ENCODE data around the gene RGS7.

DNA sequence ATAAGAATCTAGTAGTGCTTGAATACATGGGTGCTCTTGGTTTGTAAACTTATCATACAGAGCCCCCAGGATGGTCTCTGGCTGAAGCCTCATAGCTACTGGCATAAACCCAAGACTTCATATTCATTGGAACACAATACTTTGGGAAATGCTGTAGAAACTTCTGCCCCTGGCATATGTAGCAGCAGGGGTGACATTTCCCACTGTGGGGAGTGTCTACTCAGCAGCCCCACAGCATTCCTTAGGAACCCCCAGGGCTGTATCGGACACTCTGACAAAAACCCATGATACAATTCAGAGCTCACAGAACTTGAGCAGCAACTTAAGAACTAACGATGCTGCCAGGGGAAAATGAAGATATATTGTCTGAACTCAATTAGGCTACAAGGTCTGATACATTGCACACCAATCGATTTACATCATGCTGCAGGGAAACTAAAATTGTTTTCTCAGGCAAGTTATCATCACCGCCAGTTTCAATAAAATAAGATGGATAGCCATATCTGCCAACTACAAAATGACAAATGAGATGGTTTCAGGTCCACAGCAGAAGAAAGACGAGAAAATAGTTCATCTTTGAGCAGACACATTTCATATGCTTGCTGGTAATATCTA is 564.0 kb downstream of the RGS7 start:
- TF ChIP-seq, protein P1, sequence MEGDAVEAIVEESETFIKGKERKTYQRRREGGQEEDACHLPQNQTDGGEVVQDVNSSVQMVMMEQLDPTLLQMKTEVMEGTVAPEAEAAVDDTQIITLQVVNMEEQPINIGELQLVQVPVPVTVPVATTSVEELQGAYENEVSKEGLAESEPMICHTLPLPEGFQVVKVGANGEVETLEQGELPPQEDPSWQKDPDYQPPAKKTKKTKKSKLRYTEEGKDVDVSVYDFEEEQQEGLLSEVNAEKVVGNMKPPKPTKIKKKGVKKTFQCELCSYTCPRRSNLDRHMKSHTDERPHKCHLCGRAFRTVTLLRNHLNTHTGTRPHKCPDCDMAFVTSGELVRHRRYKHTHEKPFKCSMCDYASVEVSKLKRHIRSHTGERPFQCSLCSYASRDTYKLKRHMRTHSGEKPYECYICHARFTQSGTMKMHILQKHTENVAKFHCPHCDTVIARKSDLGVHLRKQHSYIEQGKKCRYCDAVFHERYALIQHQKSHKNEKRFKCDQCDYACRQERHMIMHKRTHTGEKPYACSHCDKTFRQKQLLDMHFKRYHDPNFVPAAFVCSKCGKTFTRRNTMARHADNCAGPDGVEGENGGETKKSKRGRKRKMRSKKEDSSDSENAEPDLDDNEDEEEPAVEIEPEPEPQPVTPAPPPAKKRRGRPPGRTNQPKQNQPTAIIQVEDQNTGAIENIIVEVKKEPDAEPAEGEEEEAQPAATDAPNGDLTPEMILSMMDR (IDR thresholded peaks at IDR 0.05): no peak
- no peak for TF ChIP-seq POLR2A (IDR thresholded peaks at IDR 0.05)

Measured in body of pancreas (tissue), 4 donors.